HepG2 (cell line): ENCODE results near the gene GRIN3B. TPM values are rescaled to one million over a fixed set of nuclear protein-coding genes. Genes with fewer than 3 reads are reported as not detected.
A peak's percentile ranks its signal among the peaks of the same experiment; 100 is the strongest.

Source experiments
- BCL6 ChIP-seq: IDR thresholded peaks from 2 replicates; pipeline ENCODE4 v1.6.1; 2016; ENCODE audit warnings: missing genetic modification reagents, missing compliant biosample characterization
- POLR2AphosphoS5 ChIP-seq: IDR thresholded peaks from 2 replicates; pipeline ENCODE4 v1.6.1; 2012; ENCODE audit warnings: low read depth, low read length
- RCOR2 ChIP-seq: IDR thresholded peaks from 2 replicates; pipeline ENCODE4 v1.6.1; 2016; ENCODE audit warnings: missing biosample characterization, missing genetic modification reagents
- XRCC5 ChIP-seq: fragments of 200-400 bp; formaldehyde crosslinking; optimal IDR thresholded peaks from 2 replicates; pipeline ENCODE3; 2017; ENCODE audit warnings: mild to moderate bottlenecking, low read length
- ZBED4 ChIP-seq: sonication (generic); formaldehyde crosslinking; IDR thresholded peaks from 2 replicates; pipeline ENCODE4 v1.4.0; 2020; ENCODE audit warnings: missing genetic modification reagents, borderline replicate concordance
- ZMYM4 ChIP-seq: sonication (generic); formaldehyde crosslinking; IDR thresholded peaks from 2 replicates; pipeline ENCODE4 v1.8.1; 2023; ENCODE audit warnings: mild to moderate bottlenecking, missing genetic modification reagents
- ZNF501 ChIP-seq: sonication (generic); formaldehyde crosslinking; IDR thresholded peaks from 2 replicates; pipeline ENCODE4 v1.5.1; 2020; ENCODE audit warnings: mild to moderate bottlenecking, moderate library complexity, missing genetic modification reagents
- ZNF563 ChIP-seq: sonication (generic); formaldehyde crosslinking; IDR thresholded peaks from 2 replicates; pipeline ENCODE4 v1.8.0; 2022; ENCODE audit warnings: mild to moderate bottlenecking, moderate library complexity, missing genetic modification reagents
- ZNF792 ChIP-seq: IDR thresholded peaks from 2 replicates; pipeline ENCODE4 v1.6.1; 2016
- polyA plus RNA-seq, 8 experiments: library from polyadenylated mRNA; depleted of rRNA in 3 of 8; stranded (reverse) in 7 of 8; unstranded in 1 of 8; fragments of >200 nt; fragmentation: Illumina TruSeq in 4 of 8; extraction: Trizol in 4 of 8; gene quantifications; 2 replicates each; pipeline versions ENCODE4 v1.2.1 to v1.2.3, GENCODE V29; 2011 to 2016; ENCODE audit warnings: low read depth in 4 of 8, missing spikeins in 1 of 8, mixed read lengths in 1 of 8; ENCODE audit not compliant: insufficient read depth in 1 of 8
- total RNA-seq, 5 experiments: library from RNA; depleted of rRNA; stranded (reverse); fragments of >200 nt; fragmentation: Illumina TruSeq; extraction: Trizol; gene quantifications; 2 replicates each; pipeline ENCODE4 v1.2.3, GENCODE V29; 2016; ENCODE audit warnings: low read depth in 1 of 5

The GRIN3B gene
- total and polyA plus RNA-seq, 2 of the 13 experiments (the other 11 are each of a cell fraction or from before 2014, with no cell fraction given): 0.07 to 0.20 TPM

GRCh38 chr19:980133-980998 is 19.9 kb upstream of the GRIN3B start (continued):
- TF ChIP-seq ZNF501 (peak; percentile 93), ZNF563 (peak; percentile 56; the same call in 1 of the 2 replicates), RCOR2 (CRISPR knock-in tag) (peak; percentile 70), POLR2AphosphoS5 (peak; percentile 75), BCL6 (CRISPR knock-in tag) (peak; percentile 93), XRCC5 (peak; percentile 55), ZNF792 (CRISPR knock-in tag) (peak; percentile 89), ZMYM4 (CRISPR knock-in tag) (no peak; the same call in 1 of the 2 replicates), ZBED4 (CRISPR knock-in tag) (peak; percentile 89)
